ENCODE measurements around the gene ZNF22.

ZNF22 gene

GRCh38 chr10:45000752-45001380 is at the start of gene ZNF22:
Gene ZNF22 (plus strand): TSS chr10:45000923. CDS start chr10:45003369, 2,446 bp downstream.
- peak within 1 kb of the TSS; percentile 64 for H3K9ac ChIP-seq (ENCODE audit: low read length)
- H3K27me3 ChIP-seq (ENCODE audit: control insufficient read depth, insufficient read depth, low read length): no peaks in the 10 kb centered on the region
- H3K9me3 ChIP-seq (ENCODE audit: control insufficient read depth, low read length): no peaks in the 10 kb centered on the region
- H3K4me1 ChIP-seq (ENCODE audit: control insufficient read depth, insufficient read depth, low read length): peaks cover 31% of the 10 kb centered on the region
- peak within 1 kb of the TSS; percentile 29 for H3K4me3 ChIP-seq (ENCODE audit: low read length)
- H3K36me3 ChIP-seq (ENCODE audit: control insufficient read depth, insufficient read depth, low read length): no peaks in the 10 kb centered on the region

- no peaks in the 10 kb centered on the region for H3K36me3 ChIP-seq (ENCODE audit: control insufficient read depth, insufficient read depth, low read length)
- H3K4me3 ChIP-seq (ENCODE audit: low read length): no peak overlapping the region
- H3K9ac ChIP-seq (ENCODE audit: low read length): no peak overlapping the region
- no peaks in the 10 kb centered on the region for H3K27me3 ChIP-seq (ENCODE audit: control insufficient read depth, insufficient read depth, low read length)
- H3K9me3 ChIP-seq (ENCODE audit: control insufficient read depth, low read length): no peaks in the 10 kb centered on the region
- H3K4me1 ChIP-seq (ENCODE audit: control insufficient read depth, insufficient read depth, low read length): peaks cover 13% of the 10 kb centered on the region
These were observed 49.0 kb upstream of the ZNF22 start for GRCh38 chr10:44951576-44952226.

- Histone ChIP-seq H3K27me3 (ENCODE audit: control insufficient read depth, insufficient read depth, low read length) (no peaks in the 10 kb centered on the region), H3K36me3 (ENCODE audit: control insufficient read depth, insufficient read depth, low read length) (no peaks in the 10 kb centered on the region), H3K9me3 (ENCODE audit: control insufficient read depth, low read length) (no peaks in the 10 kb centered on the region), H3K4me3 (ENCODE audit: low read length) (no peak overlapping the region), H3K4me1 (ENCODE audit: control insufficient read depth, insufficient read depth, low read length) (peaks cover 19% of the 10 kb centered on the region), H3K9ac (ENCODE audit: low read length) (no peak overlapping the region)
These were observed 47.9 kb upstream of the ZNF22 start for GRCh38 chr10:44952779-44953231.

GRCh38 chr10:44954042-44954441 is 46.7 kb upstream of the ZNF22 start:
- Histone ChIP-seq H3K9me3 (ENCODE audit: control insufficient read depth, low read length) (no peaks in the 10 kb centered on the region), H3K36me3 (ENCODE audit: control insufficient read depth, insufficient read depth, low read length) (no peaks in the 10 kb centered on the region), H3K27me3 (ENCODE audit: control insufficient read depth, insufficient read depth, low read length) (no peaks in the 10 kb centered on the region), H3K4me1 (ENCODE audit: control insufficient read depth, insufficient read depth, low read length) (peaks cover 30% of the 10 kb centered on the region), H3K9ac (ENCODE audit: low read length) (no peak overlapping the region), H3K4me3 (ENCODE audit: low read length) (no peak overlapping the region)

GRCh38 chr10:44954962-44955361 is 45.8 kb upstream of the ZNF22 start:
- H3K4me1 ChIP-seq (ENCODE audit: control insufficient read depth, insufficient read depth, low read length): peaks cover 25% of the 10 kb centered on the region
- no peak overlapping the region for H3K9ac ChIP-seq (ENCODE audit: low read length)
- H3K27me3 ChIP-seq (ENCODE audit: control insufficient read depth, insufficient read depth, low read length): no peaks in the 10 kb centered on the region
- no peak overlapping the region for H3K4me3 ChIP-seq (ENCODE audit: low read length)
- no peaks in the 10 kb centered on the region for H3K9me3 ChIP-seq (ENCODE audit: control insufficient read depth, low read length)
- no peaks in the 10 kb centered on the region for H3K36me3 ChIP-seq (ENCODE audit: control insufficient read depth, insufficient read depth, low read length)

- no peaks in the 10 kb centered on the region for H3K36me3 ChIP-seq (ENCODE audit: control insufficient read depth, insufficient read depth, low read length)
- H3K9me3 ChIP-seq (ENCODE audit: control insufficient read depth, low read length): no peaks in the 10 kb centered on the region
- no peak overlapping the region for H3K4me3 ChIP-seq (ENCODE audit: low read length)
- H3K9ac ChIP-seq (ENCODE audit: low read length): no peak overlapping the region
- H3K4me1 ChIP-seq (ENCODE audit: control insufficient read depth, insufficient read depth, low read length): peaks cover 27% of the 10 kb centered on the region
- H3K27me3 ChIP-seq (ENCODE audit: control insufficient read depth, insufficient read depth, low read length): no peaks in the 10 kb centered on the region
These were observed 45.2 kb upstream of the ZNF22 start for GRCh38 chr10:44955413-44956070.

GRCh38 chr10:44956226-44956625 is 44.5 kb upstream of the ZNF22 start:
- no peaks in the 10 kb centered on the region for H3K36me3 ChIP-seq (ENCODE audit: control insufficient read depth, insufficient read depth, low read length)
- no peaks in the 10 kb centered on the region for H3K9me3 ChIP-seq (ENCODE audit: control insufficient read depth, low read length)
- H3K4me1 ChIP-seq (ENCODE audit: control insufficient read depth, insufficient read depth, low read length): peaks cover 31% of the 10 kb centered on the region
- no peaks in the 10 kb centered on the region for H3K27me3 ChIP-seq (ENCODE audit: control insufficient read depth, insufficient read depth, low read length)
- H3K4me3 ChIP-seq (ENCODE audit: low read length): no peak overlapping the region
- H3K9ac ChIP-seq (ENCODE audit: low read length): no peak overlapping the region

GRCh38 chr10:44956717-44957706 is 43.7 kb upstream of the ZNF22 start:
- H3K9me3 ChIP-seq (ENCODE audit: control insufficient read depth, low read length): no peaks in the 10 kb centered on the region
- no peak overlapping the region for H3K9ac ChIP-seq (ENCODE audit: low read length)
- no peak overlapping the region for H3K4me3 ChIP-seq (ENCODE audit: low read length)
- H3K27me3 ChIP-seq (ENCODE audit: control insufficient read depth, insufficient read depth, low read length): no peaks in the 10 kb centered on the region
- peaks cover 31% of the 10 kb centered on the region for H3K4me1 ChIP-seq (ENCODE audit: control insufficient read depth, insufficient read depth, low read length)
- no peaks in the 10 kb centered on the region for H3K36me3 ChIP-seq (ENCODE audit: control insufficient read depth, insufficient read depth, low read length)

- Histone ChIP-seq H3K4me3 (ENCODE audit: low read length) (peak overlapping the region; percentile 17), H3K27me3 (ENCODE audit: control insufficient read depth, insufficient read depth, low read length) (no peaks in the 10 kb centered on the region), H3K4me1 (ENCODE audit: control insufficient read depth, insufficient read depth, low read length) (peaks cover 33% of the 10 kb centered on the region), H3K9ac (ENCODE audit: low read length) (peak overlapping the region; percentile 64), H3K36me3 (ENCODE audit: control insufficient read depth, insufficient read depth, low read length) (no peaks in the 10 kb centered on the region), H3K9me3 (ENCODE audit: control insufficient read depth, low read length) (no peaks in the 10 kb centered on the region)
These were observed 42.4 kb upstream of the ZNF22 start for GRCh38 chr10:44958196-44958897.

GRCh38 chr10:44958898-44959246 is 41.9 kb upstream of the ZNF22 start:
- Histone ChIP-seq H3K9me3 (ENCODE audit: control insufficient read depth, low read length) (no peaks in the 10 kb centered on the region), H3K36me3 (ENCODE audit: control insufficient read depth, insufficient read depth, low read length) (no peaks in the 10 kb centered on the region), H3K4me3 (ENCODE audit: low read length) (peak overlapping the region; percentile 17), H3K4me1 (ENCODE audit: control insufficient read depth, insufficient read depth, low read length) (peaks cover 39% of the 10 kb centered on the region), H3K27me3 (ENCODE audit: control insufficient read depth, insufficient read depth, low read length) (no peaks in the 10 kb centered on the region), H3K9ac (ENCODE audit: low read length) (peak overlapping the region; percentile 64)
